Loucy (cell line): ENCODE data around the gene SYT7.

Source experiments
- EZH2phosphoT487 ChIP-seq: fragments of 200-600 bp; IDR thresholded peaks from 2 replicates; pipeline ENCODE4 v1.6.1; 2018; ENCODE audit warnings: antibody characterized with exemption, mild to moderate bottlenecking, moderate library complexity, borderline replicate concordance
- TF ChIP-seq, protein P1 (sequence below): fragments of 200-600 bp; sonication (generic); conservative IDR thresholded peaks from 2 replicates; pipeline ENCODE4 v1.5.1; 2014; ENCODE audit warnings: mild to moderate bottlenecking, antibody characterized with exemption, low read length

DNA sequence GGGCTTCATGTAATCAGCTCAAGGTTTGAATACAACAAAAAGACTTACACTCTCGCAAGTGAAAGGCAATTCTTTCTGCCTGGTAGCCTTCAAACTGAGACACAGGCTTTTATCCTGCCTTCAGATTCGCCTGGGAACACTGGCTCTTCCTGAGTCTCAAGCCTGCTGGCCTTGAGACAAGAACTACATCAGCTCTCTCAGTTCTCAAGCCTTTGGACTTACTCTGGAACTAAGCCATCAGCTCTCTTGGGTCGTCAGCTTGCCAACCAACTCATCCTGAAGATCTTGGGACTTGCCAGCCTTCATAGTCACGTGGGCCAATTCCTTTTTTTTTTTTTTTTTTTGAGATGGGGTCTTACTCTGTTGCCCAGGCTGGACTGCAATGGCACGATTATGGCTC lies 108.0 kb downstream of the SYT7 start:
- TF ChIP-seq, protein P1, sequence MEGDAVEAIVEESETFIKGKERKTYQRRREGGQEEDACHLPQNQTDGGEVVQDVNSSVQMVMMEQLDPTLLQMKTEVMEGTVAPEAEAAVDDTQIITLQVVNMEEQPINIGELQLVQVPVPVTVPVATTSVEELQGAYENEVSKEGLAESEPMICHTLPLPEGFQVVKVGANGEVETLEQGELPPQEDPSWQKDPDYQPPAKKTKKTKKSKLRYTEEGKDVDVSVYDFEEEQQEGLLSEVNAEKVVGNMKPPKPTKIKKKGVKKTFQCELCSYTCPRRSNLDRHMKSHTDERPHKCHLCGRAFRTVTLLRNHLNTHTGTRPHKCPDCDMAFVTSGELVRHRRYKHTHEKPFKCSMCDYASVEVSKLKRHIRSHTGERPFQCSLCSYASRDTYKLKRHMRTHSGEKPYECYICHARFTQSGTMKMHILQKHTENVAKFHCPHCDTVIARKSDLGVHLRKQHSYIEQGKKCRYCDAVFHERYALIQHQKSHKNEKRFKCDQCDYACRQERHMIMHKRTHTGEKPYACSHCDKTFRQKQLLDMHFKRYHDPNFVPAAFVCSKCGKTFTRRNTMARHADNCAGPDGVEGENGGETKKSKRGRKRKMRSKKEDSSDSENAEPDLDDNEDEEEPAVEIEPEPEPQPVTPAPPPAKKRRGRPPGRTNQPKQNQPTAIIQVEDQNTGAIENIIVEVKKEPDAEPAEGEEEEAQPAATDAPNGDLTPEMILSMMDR: no peak
- TF ChIP-seq EZH2phosphoT487: no peak
